HG02884 (cell line): Measurements from ENCODE around the gene MTERF4.

Experiments used
- ATAC-seq: cut with Tn5 transposase; IDR thresholded peaks from one replicate; pipeline ENCODE4 v1.9.1; 2021; ENCODE audit warnings: mild to moderate bottlenecking, moderate library complexity; ENCODE audit not compliant: unreplicated experiment

MTERF4 gene

GRCh38 chr2:241102239-241102803 is at the start of gene MTERF4:
Gene MTERF4 (minus strand): TSS chr2:241102287. CDS start chr2:241102273, 14 bp downstream.
- ATAC-seq: peak; percentile 85

GRCh38 chr2:241150660-241151530 is 48.8 kb upstream of the MTERF4 start:
- ATAC-seq: peak; percentile 12

- peak; percentile 57 for ATAC-seq
These were observed 48.0 kb upstream of the MTERF4 start, which contains the start of gene PPP1R7 for GRCh38 chr2:241149925-241150659. Gene PPP1R7 (plus strand): TSS chr2:241150467. CDS start chr2:241150496, 29 bp downstream.

GRCh38 chr2:241149675-241149924 is 47.5 kb upstream of the MTERF4 start:
- peak; percentile 5 for ATAC-seq

GRCh38 chr2:241148891-241149674 is 47.0 kb upstream of the MTERF4 start, which contains the start of gene PASK:
Gene PASK (minus strand): TSS chr2:241149472. CDS start chr2:241143032, 6,440 bp downstream.
- peak; percentile 78 for ATAC-seq

GRCh38 chr2:241148239-241148638 is 46.2 kb upstream of the MTERF4 start:
- no peak for ATAC-seq

GRCh38 chr2:241147336-241147735 is 45.2 kb upstream of the MTERF4 start:
- no peak for ATAC-seq

GRCh38 chr2:241146286-241146685 is 44.2 kb upstream of the MTERF4 start:
- no peak for ATAC-seq

- ATAC-seq: no peak
These were observed 40.5 kb upstream of the MTERF4 start for GRCh38 chr2:241142593-241142992.

GRCh38 chr2:241142063-241142462 is 40.0 kb upstream of the MTERF4 start:
- no peak for ATAC-seq

- no peak for ATAC-seq
These were observed 39.2 kb upstream of the MTERF4 start for GRCh38 chr2:241141214-241141770.

- ATAC-seq: no peak
These were observed 38.4 kb upstream of the MTERF4 start for GRCh38 chr2:241140445-241140840.

GRCh38 chr2:241139531-241140444 is 37.7 kb upstream of the MTERF4 start:
- ATAC-seq: no peak

GRCh38 chr2:241138471-241138870 is 36.4 kb upstream of the MTERF4 start:
- no peak for ATAC-seq

- no peak for ATAC-seq
These were observed 35.4 kb upstream of the MTERF4 start for GRCh38 chr2:241137276-241138190.

- ATAC-seq: no peak
These were observed 34.7 kb upstream of the MTERF4 start for GRCh38 chr2:241136661-241137260.

GRCh38 chr2:241136191-241136590 is 34.1 kb upstream of the MTERF4 start:
- no peak for ATAC-seq

GRCh38 chr2:241135737-241136136 is 33.6 kb upstream of the MTERF4 start:
- ATAC-seq: no peak
